ENCODE data around the gene ADGRB3. TPM values are rescaled to one million over a fixed set of nuclear protein-coding genes. Genes with fewer than 3 reads are reported as not detected.

ADGRB3 gene
- total RNA-seq, 2 experiments from 2014 or later: not detected

- no peak for DNase-seq
- H3K36me3 Mint-ChIP-seq: no peaks in the 10 kb centered on the region
- no peaks in the 10 kb centered on the region for H3K9me3 Mint-ChIP-seq
- H3K27ac Mint-ChIP-seq: no peak overlapping the region
- no peak overlapping the region for H3K4me3 Mint-ChIP-seq
- H3K27me3 Mint-ChIP-seq: no peaks in the 10 kb centered on the region
- H3K4me1 Mint-ChIP-seq: no peaks in the 10 kb centered on the region
Measured at GRCh38 chr6:69337311-69337710, 702.2 kb downstream of the ADGRB3 start.

GRCh38 chr6:69338431-69339162 lies 703.5 kb downstream of the ADGRB3 start:
- Mint-ChIP-seq H3K9me3 (no peaks in the 10 kb centered on the region), H3K36me3 (no peaks in the 10 kb centered on the region), H3K4me1 (no peaks in the 10 kb centered on the region), H3K27ac (no peak overlapping the region), H3K4me3 (no peak overlapping the region), H3K27me3 (no peaks in the 10 kb centered on the region)
- DNase-seq: no peak

GRCh38 chr6:69339163-69339550 lies 704.1 kb downstream of the ADGRB3 start:
- H3K36me3 Mint-ChIP-seq: no peaks in the 10 kb centered on the region
- no peaks in the 10 kb centered on the region for H3K9me3 Mint-ChIP-seq
- H3K27ac Mint-ChIP-seq: no peak overlapping the region
- H3K27me3 Mint-ChIP-seq: no peaks in the 10 kb centered on the region
- H3K4me3 Mint-ChIP-seq: no peak overlapping the region
- no peaks in the 10 kb centered on the region for H3K4me1 Mint-ChIP-seq
- no peak for DNase-seq

DNA sequence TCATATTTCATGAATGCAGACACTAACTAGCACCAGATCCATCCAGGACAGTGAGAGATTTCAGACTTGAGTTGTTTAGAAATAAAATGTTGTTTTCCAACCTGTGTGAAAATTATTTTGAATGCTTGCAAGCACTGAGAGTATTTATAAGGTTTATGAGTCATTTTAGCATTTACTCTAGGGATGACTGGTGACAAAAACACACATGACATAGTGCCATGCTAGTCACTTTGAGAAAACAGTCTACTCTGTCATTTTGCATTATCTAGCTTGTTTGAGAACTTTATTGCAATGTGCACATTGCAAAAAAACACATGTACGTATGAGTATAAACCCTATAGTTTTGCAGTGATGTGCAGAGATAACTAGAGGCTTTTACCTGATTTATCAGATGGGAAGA lies 705.1 kb downstream of the ADGRB3 start:
- H3K27ac Mint-ChIP-seq: no peak overlapping the region
- peaks cover 2% of the 10 kb centered on the region for H3K9me3 Mint-ChIP-seq
- H3K36me3 Mint-ChIP-seq: no peaks in the 10 kb centered on the region
- no peaks in the 10 kb centered on the region for H3K27me3 Mint-ChIP-seq
- no peaks in the 10 kb centered on the region for H3K4me1 Mint-ChIP-seq
- H3K4me3 Mint-ChIP-seq: no peak overlapping the region
- no peak for DNase-seq

DNA sequence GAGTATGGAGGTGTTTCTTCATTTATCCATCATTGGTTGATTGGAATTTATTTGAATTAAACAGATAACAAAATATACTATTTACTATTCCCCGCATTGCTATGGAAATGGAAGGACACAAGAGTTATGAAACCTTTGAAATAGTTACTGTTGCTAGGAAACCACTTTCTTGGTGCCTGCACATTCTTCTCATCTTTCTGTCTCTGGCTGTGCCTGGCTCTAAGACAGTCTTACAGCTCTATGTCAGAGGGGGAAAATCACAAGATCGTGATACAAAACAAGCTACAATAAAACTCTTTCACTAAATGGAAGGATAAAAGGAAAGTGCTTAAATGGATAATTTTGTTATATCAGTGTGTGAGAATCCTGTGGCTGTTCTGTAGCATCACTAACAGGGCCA lies 708.8 kb downstream of the ADGRB3 start:
- Mint-ChIP-seq H3K27ac (no peak overlapping the region), H3K27me3 (no peaks in the 10 kb centered on the region), H3K4me1 (no peaks in the 10 kb centered on the region), H3K36me3 (no peaks in the 10 kb centered on the region), H3K4me3 (no peak overlapping the region), H3K9me3 (peaks cover 7% of the 10 kb centered on the region)
- no peak for DNase-seq

DNA sequence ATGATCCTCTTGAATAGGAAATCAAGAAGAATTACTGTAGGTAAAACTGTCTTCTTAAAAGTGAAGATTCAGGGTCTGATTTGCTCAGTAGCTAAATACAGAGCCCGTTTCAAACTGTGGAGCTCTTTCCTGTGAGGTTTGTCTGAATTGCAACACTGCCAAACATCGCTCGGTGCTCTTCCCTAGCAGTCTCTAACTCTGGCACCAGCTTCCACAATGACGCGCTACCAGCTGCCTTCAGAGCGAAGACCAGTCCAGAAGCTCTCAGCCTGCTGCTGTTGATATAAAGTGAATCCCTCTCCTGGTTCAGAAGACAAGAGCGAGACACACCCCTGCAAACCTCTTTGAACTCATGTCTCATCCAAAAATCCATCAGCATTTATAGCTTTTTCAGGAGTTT lies 714.7 kb downstream of the ADGRB3 start:
- Mint-ChIP-seq H3K4me1 (no peaks in the 10 kb centered on the region), H3K4me3 (no peak overlapping the region), H3K9me3 (peaks cover 5% of the 10 kb centered on the region), H3K36me3 (no peaks in the 10 kb centered on the region), H3K27ac (no peak overlapping the region), H3K27me3 (no peaks in the 10 kb centered on the region)
- no peak for DNase-seq

DNA sequence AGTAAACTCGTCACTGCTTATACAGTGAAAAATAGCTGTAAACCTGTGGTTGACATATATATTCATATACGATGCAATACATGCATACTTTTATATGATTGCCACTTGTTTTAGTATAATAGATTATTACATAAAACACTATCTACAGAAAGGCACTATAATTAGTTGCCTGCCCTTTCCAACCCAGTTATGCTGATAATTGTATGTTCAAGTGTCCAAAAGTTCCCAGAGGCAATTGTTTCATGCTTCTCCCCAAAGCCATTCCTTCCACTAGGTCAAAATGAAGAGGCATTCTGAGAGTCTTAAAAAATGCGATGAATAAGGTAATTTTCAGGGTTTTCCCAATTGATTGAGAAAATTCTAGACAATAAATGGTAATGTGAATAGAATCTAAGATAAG lies 727.1 kb downstream of the ADGRB3 start:
- H3K9me3 Mint-ChIP-seq: no peaks in the 10 kb centered on the region
- H3K4me1 Mint-ChIP-seq: no peaks in the 10 kb centered on the region
- no peak for DNase-seq
- H3K36me3 Mint-ChIP-seq: no peaks in the 10 kb centered on the region
- no peak overlapping the region for H3K4me3 Mint-ChIP-seq
- no peaks in the 10 kb centered on the region for H3K27me3 Mint-ChIP-seq
- no peak overlapping the region for H3K27ac Mint-ChIP-seq

DNA sequence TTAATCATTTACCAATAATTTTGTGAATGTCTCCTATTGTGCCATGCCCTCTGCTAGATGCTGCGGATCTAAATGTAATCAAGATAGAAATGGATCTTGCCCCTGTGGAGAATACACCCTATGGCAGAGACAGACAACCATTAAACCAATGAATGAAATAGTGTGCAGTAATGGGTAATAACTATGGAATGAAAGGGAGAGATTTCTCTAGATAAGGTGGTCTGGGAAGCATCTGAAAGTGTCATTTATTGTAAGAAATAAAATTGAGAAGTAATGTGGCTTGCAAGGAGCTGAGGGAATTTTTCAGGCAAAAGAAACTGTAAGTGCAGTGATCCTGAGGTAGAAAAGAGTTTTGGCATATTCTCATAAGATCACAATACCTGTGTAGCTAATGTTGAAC lies 731.7 kb downstream of the ADGRB3 start:
- H3K9me3 Mint-ChIP-seq: no peaks in the 10 kb centered on the region
- no peak overlapping the region for H3K27ac Mint-ChIP-seq
- no peaks in the 10 kb centered on the region for H3K27me3 Mint-ChIP-seq
- no peak overlapping the region for H3K4me3 Mint-ChIP-seq
- no peak for DNase-seq
- no peaks in the 10 kb centered on the region for H3K36me3 Mint-ChIP-seq
- H3K4me1 Mint-ChIP-seq: no peaks in the 10 kb centered on the region

DNA sequence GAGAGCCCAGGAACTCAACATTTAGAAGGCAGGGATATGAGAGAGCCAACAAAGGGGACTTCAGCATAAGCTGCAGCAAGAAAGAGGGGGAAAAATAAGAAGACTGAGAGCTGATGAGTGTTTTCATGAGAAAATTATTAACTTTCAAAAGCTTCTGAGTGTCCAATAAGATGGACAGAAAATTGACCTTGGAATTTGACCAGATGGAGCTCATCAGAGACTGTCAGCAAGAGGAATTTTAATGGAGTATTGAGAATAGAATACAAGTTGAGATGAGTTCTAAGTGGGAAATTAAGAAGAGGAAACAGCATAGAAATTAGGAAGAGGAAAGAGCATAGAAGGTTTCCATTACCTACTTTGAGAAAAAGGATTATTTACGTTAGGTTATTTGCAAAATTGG lies 733.5 kb downstream of the ADGRB3 start:
- no peak for DNase-seq
- no peaks in the 10 kb centered on the region for H3K4me1 Mint-ChIP-seq
- H3K27me3 Mint-ChIP-seq: no peaks in the 10 kb centered on the region
- no peaks in the 10 kb centered on the region for H3K9me3 Mint-ChIP-seq
- H3K36me3 Mint-ChIP-seq: no peaks in the 10 kb centered on the region
- no peak overlapping the region for H3K27ac Mint-ChIP-seq
- H3K4me3 Mint-ChIP-seq: no peak overlapping the region

DNA sequence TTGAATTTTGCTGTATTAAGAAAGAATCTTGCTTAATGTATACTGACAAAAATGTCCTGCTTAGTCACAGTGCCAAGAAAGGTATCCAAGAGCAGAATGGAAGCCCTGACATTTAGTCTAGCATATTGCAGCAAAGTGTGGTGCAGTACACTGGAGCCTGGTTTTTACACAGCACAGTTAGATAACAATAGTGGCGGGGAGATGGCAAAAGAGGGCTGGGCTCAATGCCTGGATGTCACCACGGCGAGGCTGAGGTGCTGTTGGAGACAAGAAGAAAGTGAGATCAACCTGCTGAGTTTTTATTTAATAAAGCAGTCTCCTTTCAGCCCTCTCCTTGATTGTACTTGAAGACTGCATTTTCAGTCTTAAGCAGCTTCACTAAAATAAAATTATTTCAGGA lies 735.7 kb downstream of the ADGRB3 start:
- no peak overlapping the region for H3K4me3 Mint-ChIP-seq
- no peaks in the 10 kb centered on the region for H3K36me3 Mint-ChIP-seq
- DNase-seq: no peak
- H3K27ac Mint-ChIP-seq: no peak overlapping the region
- H3K9me3 Mint-ChIP-seq: no peaks in the 10 kb centered on the region
- no peaks in the 10 kb centered on the region for H3K27me3 Mint-ChIP-seq
- no peaks in the 10 kb centered on the region for H3K4me1 Mint-ChIP-seq

GRCh38 chr6:69378326-69378725 lies 743.2 kb downstream of the ADGRB3 start:
- Mint-ChIP-seq H3K27me3 (no peaks in the 10 kb centered on the region), H3K9me3 (no peaks in the 10 kb centered on the region), H3K4me1 (no peaks in the 10 kb centered on the region), H3K36me3 (no peaks in the 10 kb centered on the region), H3K27ac (no peak overlapping the region), H3K4me3 (no peak overlapping the region)
- DNase-seq: no peak

GRCh38 chr6:69379518-69379917 lies 744.4 kb downstream of the ADGRB3 start:
- Mint-ChIP-seq H3K36me3 (no peaks in the 10 kb centered on the region), H3K27me3 (no peaks in the 10 kb centered on the region), H3K9me3 (no peaks in the 10 kb centered on the region), H3K4me3 (no peak overlapping the region), H3K4me1 (no peaks in the 10 kb centered on the region), H3K27ac (no peak overlapping the region)
- no peak for DNase-seq

DNA sequence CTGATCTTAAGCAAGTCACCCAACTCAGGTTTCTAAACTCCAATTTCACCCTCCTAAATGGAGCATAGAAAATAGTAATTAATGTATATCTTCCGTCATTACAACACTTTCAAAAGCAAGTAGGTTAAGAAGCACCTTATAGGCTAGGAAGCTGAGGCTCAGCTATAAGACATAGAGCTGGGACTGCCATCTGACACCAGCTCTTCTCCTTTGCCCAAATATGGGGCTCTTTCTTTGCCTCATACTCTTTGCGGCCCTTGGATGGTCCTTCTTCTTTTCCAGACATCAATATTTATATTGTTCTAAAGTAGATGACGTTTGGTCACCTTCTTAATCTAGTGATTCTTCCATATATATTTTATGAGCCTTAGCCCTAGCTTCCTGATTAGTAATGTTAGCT lies 748.5 kb downstream of the ADGRB3 start:
- H3K4me3 Mint-ChIP-seq: no peak overlapping the region
- no peaks in the 10 kb centered on the region for H3K9me3 Mint-ChIP-seq
- DNase-seq: no peak
- H3K4me1 Mint-ChIP-seq: no peaks in the 10 kb centered on the region
- no peak overlapping the region for H3K27ac Mint-ChIP-seq
- H3K36me3 Mint-ChIP-seq: no peaks in the 10 kb centered on the region
- H3K27me3 Mint-ChIP-seq: no peaks in the 10 kb centered on the region

GRCh38 chr6:69386426-69386825 lies 751.3 kb downstream of the ADGRB3 start:
- Mint-ChIP-seq H3K27me3 (no peaks in the 10 kb centered on the region), H3K4me3 (no peak overlapping the region), H3K4me1 (no peaks in the 10 kb centered on the region), H3K36me3 (no peaks in the 10 kb centered on the region), H3K9me3 (no peaks in the 10 kb centered on the region), H3K27ac (no peak overlapping the region)
- no peak for DNase-seq

GRCh38 chr6:69390125-69390524 lies 755.0 kb downstream of the ADGRB3 start:
- no peak overlapping the region for H3K4me3 Mint-ChIP-seq
- H3K27me3 Mint-ChIP-seq: no peaks in the 10 kb centered on the region
- no peaks in the 10 kb centered on the region for H3K36me3 Mint-ChIP-seq
- DNase-seq: no peak
- no peaks in the 10 kb centered on the region for H3K9me3 Mint-ChIP-seq
- H3K27ac Mint-ChIP-seq: no peak overlapping the region
- H3K4me1 Mint-ChIP-seq: no peaks in the 10 kb centered on the region

DNA sequence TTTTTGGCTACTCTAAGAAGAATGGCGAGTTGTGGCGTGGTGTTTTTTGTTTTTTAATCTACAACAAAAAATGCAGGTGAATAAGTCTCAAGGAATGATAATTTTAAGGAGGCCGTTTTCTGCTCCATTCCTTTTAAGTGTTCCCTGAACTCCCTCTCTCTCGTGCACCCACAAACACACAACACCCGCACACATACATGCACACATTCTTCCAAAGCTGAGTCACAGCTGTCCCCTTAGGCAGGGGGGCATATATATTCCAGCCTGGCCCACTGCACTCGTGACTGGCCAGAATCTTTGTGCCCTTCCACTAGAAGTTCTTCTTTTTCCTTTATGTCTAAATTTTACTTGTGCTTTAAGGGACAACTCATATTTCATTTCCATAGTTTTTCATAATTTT lies 756.0 kb downstream of the ADGRB3 start:
- no peaks in the 10 kb centered on the region for H3K4me1 Mint-ChIP-seq
- no peaks in the 10 kb centered on the region for H3K9me3 Mint-ChIP-seq
- H3K27ac Mint-ChIP-seq: no peak overlapping the region
- no peak for DNase-seq
- H3K36me3 Mint-ChIP-seq: no peaks in the 10 kb centered on the region
- no peak overlapping the region for H3K4me3 Mint-ChIP-seq
- no peaks in the 10 kb centered on the region for H3K27me3 Mint-ChIP-seq

Data from activated naive CD8-positive, alpha-beta T cell treated with anti-CD3 and anti-CD28 coated beads for 36 hours (primary cell).